Right lobe of liver (tissue), 4 donors: ENCODE results near the gene PGAP2.

Source experiments
- CTCF ChIP-seq, 4 donors: fragments of 200-600 bp in 3 of 4; fragments of 450-650 bp in 1 of 4; IDR thresholded peaks; one replicate each; pipeline versions ENCODE4 v1.5.1 to v1.8.0; 2016 to 2022; ENCODE audit warnings: antibody characterized with exemption in 4 of 4, mild to moderate bottlenecking in 2 of 4
- POLR2A ChIP-seq: fragments of 450-650 bp; IDR thresholded peaks from one replicate; pipeline ENCODE4 v1.6.1; 2017; ENCODE audit warnings: antibody characterized with exemption, mild to moderate bottlenecking
- donor health status: DM: no; HTN: no; CAD: no.
- donor health status: DM: no; HTN: no; CAD: no.
- donor health status: DM: no; HTN: yes; CAD: no.

GRCh38 chr11:3815845-3816244, 7.5 kb downstream of the PGAP2 start:
- no peak for TF ChIP-seq CTCF (IDR thresholded peaks at IDR 0.05)
- TF ChIP-seq POLR2A, result no peak
